Measurements from ENCODE around the gene RAB3C.

The RAB3C gene

GRCh38 chr5:58710871-58711270 lies 128.0 kb downstream of the RAB3C start:
- TF ChIP-seq, protein P1, sequence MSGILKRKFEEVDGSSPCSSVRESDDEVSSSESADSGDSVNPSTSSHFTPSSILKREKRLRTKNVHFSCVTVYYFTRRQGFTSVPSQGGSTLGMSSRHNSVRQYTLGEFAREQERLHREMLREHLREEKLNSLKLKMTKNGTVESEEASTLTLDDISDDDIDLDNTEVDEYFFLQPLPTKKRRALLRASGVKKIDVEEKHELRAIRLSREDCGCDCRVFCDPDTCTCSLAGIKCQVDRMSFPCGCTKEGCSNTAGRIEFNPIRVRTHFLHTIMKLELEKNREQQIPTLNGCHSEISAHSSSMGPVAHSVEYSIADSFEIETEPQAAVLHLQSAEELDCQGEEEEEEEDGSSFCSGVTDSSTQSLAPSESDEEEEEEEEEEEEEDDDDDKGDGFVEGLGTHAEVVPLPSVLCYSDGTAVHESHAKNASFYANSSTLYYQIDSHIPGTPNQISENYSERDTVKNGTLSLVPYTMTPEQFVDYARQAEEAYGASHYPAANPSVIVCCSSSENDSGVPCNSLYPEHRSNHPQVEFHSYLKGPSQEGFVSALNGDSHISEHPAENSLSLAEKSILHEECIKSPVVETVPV (CRISPR knock-in tag; IDR thresholded peaks at IDR 0.05), result no peak
- TF ChIP-seq ZNF565 (CRISPR knock-in tag; conservative IDR thresholded peaks at IDR 0.05; ENCODE audit: low read depth), result no peak
- no peak for TF ChIP-seq ESRRG (CRISPR knock-in tag; IDR thresholded peaks at IDR 0.05)
- TF ChIP-seq ZNF8 (CRISPR knock-in tag; IDR thresholded peaks at IDR 0.05), result no peak
- TF ChIP-seq POU6F1 (CRISPR knock-in tag; IDR thresholded peaks at IDR 0.05; ENCODE audit: borderline replicate concordance, low read depth), result no peak
- TF ChIP-seq ISL1 (CRISPR knock-in tag; IDR thresholded peaks at IDR 0.05), result no peak
- TF ChIP-seq PPARA (CRISPR knock-in tag; IDR thresholded peaks at IDR 0.05; ENCODE audit: borderline replicate concordance), result no peak
- TF ChIP-seq PATZ1 (CRISPR knock-in tag; IDR thresholded peaks at IDR 0.05; ENCODE audit: borderline replicate concordance), result no peak
- no peak for TF ChIP-seq RARB (CRISPR knock-in tag; IDR thresholded peaks at IDR 0.05)
- TF ChIP-seq GLIS3 (CRISPR knock-in tag; IDR thresholded peaks at IDR 0.05), result no peak
- no peak for TF ChIP-seq CSDC2 (CRISPR knock-in tag; IDR thresholded peaks at IDR 0.05)
- TF ChIP-seq TOX (CRISPR knock-in tag; IDR thresholded peaks at IDR 0.05; ENCODE audit: borderline replicate concordance), result no peak
- no peak for TF ChIP-seq ZNF70 (CRISPR knock-in tag; IDR thresholded peaks at IDR 0.05)
- TF ChIP-seq, protein P2, sequence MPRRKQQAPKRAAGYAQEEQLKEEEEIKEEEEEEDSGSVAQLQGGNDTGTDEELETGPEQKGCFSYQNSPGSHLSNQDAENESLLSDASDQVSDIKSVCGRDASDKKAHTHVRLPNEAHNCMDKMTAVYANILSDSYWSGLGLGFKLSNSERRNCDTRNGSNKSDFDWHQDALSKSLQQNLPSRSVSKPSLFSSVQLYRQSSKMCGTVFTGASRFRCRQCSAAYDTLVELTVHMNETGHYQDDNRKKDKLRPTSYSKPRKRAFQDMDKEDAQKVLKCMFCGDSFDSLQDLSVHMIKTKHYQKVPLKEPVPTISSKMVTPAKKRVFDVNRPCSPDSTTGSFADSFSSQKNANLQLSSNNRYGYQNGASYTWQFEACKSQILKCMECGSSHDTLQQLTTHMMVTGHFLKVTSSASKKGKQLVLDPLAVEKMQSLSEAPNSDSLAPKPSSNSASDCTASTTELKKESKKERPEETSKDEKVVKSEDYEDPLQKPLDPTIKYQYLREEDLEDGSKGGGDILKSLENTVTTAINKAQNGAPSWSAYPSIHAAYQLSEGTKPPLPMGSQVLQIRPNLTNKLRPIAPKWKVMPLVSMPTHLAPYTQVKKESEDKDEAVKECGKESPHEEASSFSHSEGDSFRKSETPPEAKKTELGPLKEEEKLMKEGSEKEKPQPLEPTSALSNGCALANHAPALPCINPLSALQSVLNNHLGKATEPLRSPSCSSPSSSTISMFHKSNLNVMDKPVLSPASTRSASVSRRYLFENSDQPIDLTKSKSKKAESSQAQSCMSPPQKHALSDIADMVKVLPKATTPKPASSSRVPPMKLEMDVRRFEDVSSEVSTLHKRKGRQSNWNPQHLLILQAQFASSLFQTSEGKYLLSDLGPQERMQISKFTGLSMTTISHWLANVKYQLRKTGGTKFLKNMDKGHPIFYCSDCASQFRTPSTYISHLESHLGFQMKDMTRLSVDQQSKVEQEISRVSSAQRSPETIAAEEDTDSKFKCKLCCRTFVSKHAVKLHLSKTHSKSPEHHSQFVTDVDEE (CRISPR knock-in tag; IDR thresholded peaks at IDR 0.05), result no peak
- TF ChIP-seq ARNTL (CRISPR knock-in tag; IDR thresholded peaks at IDR 0.05; ENCODE audit: borderline replicate concordance, low read depth), result no peak
- TF ChIP-seq ZFP30 (CRISPR knock-in tag; IDR thresholded peaks at IDR 0.05), result no peak
- no peak for ATAC-seq

DNA sequence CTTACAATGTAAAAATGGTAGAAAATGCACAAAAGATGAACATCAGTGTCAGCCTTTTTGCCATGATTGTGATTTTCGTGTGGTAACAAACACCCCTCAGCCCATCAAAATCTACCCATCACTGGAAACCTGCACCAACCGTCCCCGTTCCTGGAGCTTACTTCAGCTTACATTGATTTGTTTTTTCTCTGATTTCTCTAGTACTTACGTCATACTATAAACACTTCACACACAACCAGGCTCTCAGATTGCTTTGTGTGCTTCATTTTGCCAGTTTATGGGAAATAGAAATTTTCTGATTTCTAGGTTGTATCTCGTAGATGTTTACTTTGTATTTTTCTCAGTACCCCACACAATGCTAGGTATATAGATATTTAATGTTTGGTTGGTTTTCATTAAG lies 129.1 kb downstream of the RAB3C start:
- TF ChIP-seq RARB (CRISPR knock-in tag; IDR thresholded peaks at IDR 0.05) (no peak), POU6F1 (CRISPR knock-in tag; IDR thresholded peaks at IDR 0.05; ENCODE audit: borderline replicate concordance, low read depth) (no peak), TCF4 (CRISPR knock-in tag; IDR thresholded peaks at IDR 0.05; ENCODE audit: borderline replicate concordance) (no peak)

DNA sequence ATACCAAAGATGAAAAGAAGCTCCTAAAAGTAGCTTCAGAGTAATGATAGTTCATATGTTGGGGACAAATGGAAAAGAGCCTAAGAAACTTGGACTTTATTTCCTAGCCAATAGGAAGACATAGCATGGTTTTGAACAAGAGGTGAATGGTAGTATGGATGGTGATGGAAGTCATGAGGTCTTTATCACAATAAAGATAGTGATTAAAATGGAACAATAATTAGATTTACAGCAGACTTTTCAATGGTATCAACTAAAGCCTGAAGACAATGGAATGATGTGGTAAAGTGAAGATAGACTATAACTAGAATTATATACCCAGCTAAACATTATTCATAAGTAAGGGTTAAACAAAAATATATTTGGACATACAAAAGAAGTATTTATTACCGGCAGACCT lies 131.2 kb downstream of the RAB3C start:
- TF ChIP-seq GLIS3 (CRISPR knock-in tag; IDR thresholded peaks at IDR 0.05) (no peak), BACH2 (CRISPR knock-in tag; IDR thresholded peaks at IDR 0.05; ENCODE audit: borderline replicate concordance) (no peak), ESRRG (CRISPR knock-in tag; IDR thresholded peaks at IDR 0.05) (no peak), ZNF565 (CRISPR knock-in tag; conservative IDR thresholded peaks at IDR 0.05; ENCODE audit: low read depth) (no peak), TCF4 (CRISPR knock-in tag; IDR thresholded peaks at IDR 0.05; ENCODE audit: borderline replicate concordance) (no peak), ZFP3 (CRISPR knock-in tag; IDR thresholded peaks at IDR 0.05) (no peak), ZNF8 (CRISPR knock-in tag; IDR thresholded peaks at IDR 0.05) (no peak)
- TF ChIP-seq, protein P1 (CRISPR knock-in tag; IDR thresholded peaks at IDR 0.05), result no peak
- TF ChIP-seq, protein P2 (CRISPR knock-in tag; IDR thresholded peaks at IDR 0.05), result no peak
- no peak for ATAC-seq

More for the DNA sequence above, 129.1 kb downstream of the RAB3C start:
- ATAC-seq, result no peak

Data from SK-N-SH treated with all-trans-retinoic acid at 6 μM for 48 hours (cell line).